ENCODE measurements around the gene STPG4.

GRCh38 chr2:47054036-47054555, 101.0 kb downstream of the STPG4 start:
- TF ChIP-seq CTCF (IDR thresholded peaks at IDR 0.05), result no peak
- no peak for TF ChIP-seq POLR2A (IDR thresholded peaks at IDR 0.05; ENCODE audit: low read depth)
- no peak for TF ChIP-seq EP300 (IDR thresholded peaks at IDR 0.05)
- TF ChIP-seq POLR2AphosphoS5 (IDR thresholded peaks at IDR 0.05), result no peak

Measured in esophagus muscularis mucosa (tissue), 4 donors.